ENCODE data around the gene LZIC.

Gene LZIC

DNA sequence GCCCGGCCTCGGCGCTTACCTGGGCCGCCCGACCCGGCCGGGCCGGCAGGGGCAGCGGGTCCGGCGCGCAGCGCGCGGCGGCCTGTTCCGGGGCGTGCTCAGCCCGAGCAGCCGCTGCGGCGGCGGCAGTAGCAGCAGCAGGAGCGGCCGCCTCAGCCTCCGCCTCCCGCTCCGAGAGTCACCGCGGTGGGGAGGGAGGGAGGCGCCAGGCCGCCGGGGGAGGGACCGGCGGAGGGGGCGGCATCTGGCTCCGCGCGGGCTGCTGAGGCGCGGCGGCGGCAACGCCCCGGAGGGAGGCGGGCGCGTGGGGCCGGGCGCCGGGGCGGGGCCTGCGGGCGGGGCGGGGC, 33.1 kb downstream of the LZIC start, which contains the start of gene CTNNBIP1:
TSS of gene CTNNBIP1 (minus strand) at position 194 of the 347 bp plus-strand sequence. CDS start 38,205 bp downstream, outside the sequence.
- DNase-seq, result no peak

- peak; percentile 43 for DNase-seq
These were observed 33.8 kb downstream of the LZIC start for GRCh38 chr1:9909234-9910046.

- no peak for DNase-seq
These were observed 34.3 kb downstream of the LZIC start for GRCh38 chr1:9908871-9909233.

GRCh38 chr1:9907441-9907840, 35.8 kb downstream of the LZIC start:
- DNase-seq, result no peak

DNA sequence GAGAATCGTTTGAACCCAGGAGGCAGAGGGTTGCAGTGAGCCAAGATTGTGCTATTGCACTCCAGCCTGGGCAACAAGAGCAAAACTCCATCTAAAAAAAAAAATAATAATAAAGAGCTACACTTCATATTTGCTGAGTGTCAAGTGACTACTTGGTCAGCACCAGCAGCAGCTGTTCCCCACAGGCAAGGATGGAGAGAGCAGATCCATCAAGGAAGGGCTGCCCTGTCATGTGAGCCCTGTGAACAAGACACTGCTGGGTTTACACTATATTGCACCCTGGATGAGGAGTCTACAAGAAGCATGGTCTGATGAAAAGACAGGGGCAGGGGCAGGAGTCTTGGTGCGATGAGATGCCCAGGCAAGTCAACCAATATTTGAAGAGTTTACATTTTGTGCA, 36.7 kb downstream of the LZIC start:
- DNase-seq, result no peak

DNA sequence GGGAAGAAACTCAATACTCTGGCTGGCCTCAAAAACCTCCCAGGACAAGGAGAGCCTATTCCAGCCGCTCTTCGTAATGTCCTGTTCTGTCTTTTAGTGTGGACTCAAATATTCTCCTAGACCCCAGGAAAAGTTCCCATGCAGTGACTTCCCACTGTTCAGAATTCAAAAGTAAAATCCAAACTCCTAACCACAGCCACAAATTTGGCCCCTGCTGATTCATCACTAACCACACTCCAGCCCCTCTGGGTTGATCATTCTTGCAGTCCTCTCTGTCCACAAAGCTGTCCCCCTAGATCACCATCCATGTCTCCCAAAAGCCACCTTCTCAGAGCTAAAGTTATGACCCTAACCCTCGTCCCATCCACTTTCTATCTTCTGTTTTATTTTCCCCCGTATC, 38.2 kb downstream of the LZIC start:
- no peak for DNase-seq

- DNase-seq, result no peak
These were observed 38.6 kb downstream of the LZIC start for GRCh38 chr1:9904596-9904995.

GRCh38 chr1:9903801-9904527, 39.2 kb downstream of the LZIC start:
- no peak for DNase-seq

- DNase-seq, result no peak
These were observed 41.1 kb downstream of the LZIC start for GRCh38 chr1:9902060-9902452.

- no peak for DNase-seq
These were observed 41.8 kb downstream of the LZIC start for GRCh38 chr1:9901148-9902059.

DNA sequence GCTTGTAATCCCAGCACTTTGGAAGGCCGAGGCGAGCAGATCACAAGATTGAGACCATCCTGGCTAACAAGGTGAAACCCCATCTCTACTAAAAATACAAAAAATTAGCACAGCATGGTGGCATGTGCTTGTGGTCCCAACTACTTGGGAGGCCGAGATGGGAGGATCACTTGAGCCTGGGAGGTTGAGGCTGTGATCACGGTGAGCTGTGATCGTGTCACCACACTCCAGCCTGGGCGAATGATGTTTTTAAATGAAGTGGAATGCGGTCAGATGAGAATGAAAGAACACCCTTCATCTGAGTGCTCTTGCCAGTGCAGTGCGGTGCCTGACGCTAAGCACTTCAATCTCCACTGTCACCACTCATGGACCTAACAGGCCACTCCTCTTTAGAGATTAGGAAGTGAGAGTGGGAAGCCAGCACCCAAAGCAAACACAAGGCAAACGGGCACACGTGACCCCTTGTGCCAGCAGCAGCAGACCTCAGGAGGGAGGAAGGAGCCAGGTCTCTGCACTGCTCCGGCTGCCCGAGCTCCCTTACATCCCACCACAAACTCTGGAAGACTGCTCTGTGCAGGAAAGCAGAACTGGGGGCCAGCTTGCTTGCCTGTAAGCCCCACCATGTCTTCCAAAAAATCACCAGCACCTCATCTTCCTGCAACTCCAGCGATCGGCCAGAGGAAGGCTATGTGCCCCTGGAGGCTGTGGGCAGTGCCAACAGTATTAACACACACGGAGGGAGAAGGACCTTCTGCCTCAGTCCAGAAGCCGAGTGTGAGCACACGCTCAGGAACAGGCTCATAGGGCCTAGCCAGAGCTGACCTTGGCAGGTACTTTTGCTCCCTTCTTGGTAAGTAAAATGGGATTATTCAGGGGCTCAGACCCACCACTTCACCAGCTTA, 42.8 kb downstream of the LZIC start:
- DNase-seq, result peak; percentile 52

- no peak for DNase-seq
These were observed 49.1 kb downstream of the LZIC start for GRCh38 chr1:9894115-9894514.

DNA sequence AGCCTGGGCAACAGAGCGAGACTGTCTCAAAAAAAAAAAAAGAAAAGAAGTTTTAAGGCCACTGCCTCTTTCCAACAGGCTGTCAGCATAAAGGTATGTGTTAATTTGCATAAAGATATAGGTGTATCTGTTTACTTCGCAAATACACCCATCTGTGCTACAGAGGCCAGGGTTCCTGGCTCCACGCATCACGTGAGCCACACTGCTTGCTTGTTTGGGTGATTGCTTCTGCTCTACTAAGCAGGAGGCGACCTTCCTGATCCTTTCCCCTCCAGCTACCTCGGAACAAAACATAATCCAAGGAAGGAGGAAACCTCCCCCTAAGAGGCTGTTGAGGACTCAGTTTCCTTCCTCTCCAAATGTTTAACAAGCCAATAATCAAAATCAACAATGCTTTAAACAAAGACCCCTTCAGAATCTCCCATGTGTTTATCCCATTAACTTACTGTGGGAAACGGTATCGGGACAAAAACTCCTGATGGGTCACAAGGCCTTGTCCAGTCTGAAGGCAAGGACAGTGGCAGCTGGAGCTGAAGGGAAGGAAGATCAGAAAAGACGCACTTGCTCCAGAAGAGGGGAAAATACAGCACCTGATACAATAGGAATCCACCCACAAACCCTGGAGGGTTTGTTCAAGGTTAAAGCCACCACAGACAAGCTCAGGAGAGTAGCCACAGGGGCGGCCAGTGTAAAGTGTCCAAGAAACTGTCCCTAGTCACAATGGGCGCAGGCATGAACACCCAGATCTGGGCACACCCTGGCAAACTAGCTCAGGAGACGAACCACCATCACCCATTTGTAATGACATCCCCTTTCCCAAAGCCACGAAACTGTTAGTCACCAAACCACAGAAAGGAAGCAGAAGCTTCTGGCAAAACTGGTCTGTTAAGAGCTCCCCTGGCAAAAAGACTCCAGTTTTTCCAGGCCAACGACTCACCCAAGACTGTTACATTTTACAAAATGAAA, 50.3 kb downstream of the LZIC start:
- DNase-seq, result no peak

- DNase-seq, result no peak
These were observed 52.0 kb downstream of the LZIC start for GRCh38 chr1:9891207-9891606.

DNA sequence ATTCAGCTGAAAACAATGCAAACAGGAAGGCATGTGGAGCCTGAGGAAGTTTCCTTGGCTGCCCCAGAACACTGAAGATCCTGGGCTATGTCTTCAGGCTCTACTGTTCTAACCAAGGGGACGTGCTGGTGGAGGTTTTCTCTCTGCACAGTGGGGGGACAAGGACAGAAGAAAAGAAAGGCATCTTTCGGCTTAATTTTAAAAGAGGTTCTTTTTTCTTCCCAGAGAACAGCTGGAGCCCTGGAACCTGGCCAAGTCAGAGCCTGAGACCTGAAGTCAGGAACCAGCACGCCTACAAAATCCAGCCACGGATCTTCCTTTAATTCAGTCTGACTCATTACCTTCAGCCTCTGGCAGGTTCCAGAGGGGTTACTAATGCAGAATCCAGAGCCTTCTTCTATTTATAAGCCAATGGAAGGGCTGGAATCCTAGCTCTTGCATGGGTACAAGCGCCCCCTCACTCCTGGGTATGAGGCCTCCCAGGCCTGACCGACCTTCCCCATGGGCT, 52.9 kb downstream of the LZIC start:
- peak; percentile 60 for DNase-seq

DNA sequence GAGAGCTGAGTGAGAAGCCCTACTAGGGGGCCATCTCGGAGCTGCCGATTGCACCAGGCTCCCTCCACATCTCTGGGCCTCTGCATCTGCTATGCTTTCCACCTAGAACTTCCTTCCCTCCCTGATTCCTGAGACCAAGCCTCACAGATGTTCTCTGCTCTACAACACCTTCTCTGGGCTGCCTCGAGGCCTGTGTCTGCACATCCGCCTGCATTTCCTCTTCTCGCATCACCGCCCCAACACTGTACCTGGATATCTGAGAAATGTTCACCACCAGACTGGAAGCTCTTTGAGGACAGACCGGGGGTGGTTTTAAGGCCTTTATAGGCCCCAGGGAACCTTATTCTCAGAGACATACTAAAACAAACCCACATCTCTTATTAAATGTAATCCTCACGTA, 53.8 kb downstream of the LZIC start:
- no peak for DNase-seq

- no peak for DNase-seq
These were observed 54.3 kb downstream of the LZIC start for GRCh38 chr1:9888886-9889285.

- no peak for DNase-seq
These were observed 56.1 kb downstream of the LZIC start for GRCh38 chr1:9887070-9887469.

DNA sequence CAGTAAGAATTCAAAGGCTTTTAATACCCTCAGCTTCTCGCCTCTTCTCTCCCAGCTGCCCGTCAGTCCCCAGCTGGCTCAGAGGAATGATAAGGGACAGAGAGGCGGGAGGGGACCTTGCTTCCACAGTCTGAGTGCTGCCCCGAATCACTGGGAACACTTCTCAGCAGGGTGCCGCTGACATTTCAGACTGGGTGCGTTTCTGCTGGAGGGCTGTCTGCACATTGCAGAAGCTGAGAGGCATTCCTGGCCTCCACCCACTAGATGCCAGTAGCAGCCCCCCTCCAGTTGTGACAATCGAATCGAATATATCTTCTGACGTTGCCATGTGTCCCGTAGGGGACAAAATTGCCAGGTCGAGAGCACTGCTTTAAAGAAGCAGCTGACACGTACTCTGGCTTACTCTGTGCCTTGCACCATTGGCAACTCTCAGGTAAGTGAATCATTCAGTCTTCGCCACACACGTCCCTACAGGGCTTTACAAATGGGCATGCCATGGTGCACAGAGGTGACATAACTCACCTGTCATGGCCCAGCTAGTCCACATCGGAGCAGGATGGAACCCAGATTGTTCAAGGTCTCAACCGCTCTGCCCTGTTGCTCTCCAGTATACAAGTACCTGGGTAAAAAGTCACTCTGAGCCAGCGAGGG, 57.0 kb downstream of the LZIC start:
- DNase-seq, result no peak

GRCh38 chr1:9884805-9885204, 58.4 kb downstream of the LZIC start:
- no peak for DNase-seq
